LHCN-M2 (cell line): Measurements from ENCODE around the gene FILIP1L. TPM values are rescaled to one million over a fixed set of nuclear protein-coding genes. Genes with fewer than 3 reads are reported as not detected.

Experiments used
- DNase-seq: peaks from one replicate; pipeline ENCODE4 v3.0.0-alpha.2; 2012; ENCODE audit warnings: low read depth
- total RNA-seq: library from RNA; depleted of rRNA; stranded (reverse); fragments of >200 nt; gene quantifications from 2 replicates; pipeline ENCODE4 v1.2.3, GENCODE V29; 2014

The FILIP1L gene
- total RNA-seq, 1 experiment from 2014 or later, result 2.2 TPM

DNA sequence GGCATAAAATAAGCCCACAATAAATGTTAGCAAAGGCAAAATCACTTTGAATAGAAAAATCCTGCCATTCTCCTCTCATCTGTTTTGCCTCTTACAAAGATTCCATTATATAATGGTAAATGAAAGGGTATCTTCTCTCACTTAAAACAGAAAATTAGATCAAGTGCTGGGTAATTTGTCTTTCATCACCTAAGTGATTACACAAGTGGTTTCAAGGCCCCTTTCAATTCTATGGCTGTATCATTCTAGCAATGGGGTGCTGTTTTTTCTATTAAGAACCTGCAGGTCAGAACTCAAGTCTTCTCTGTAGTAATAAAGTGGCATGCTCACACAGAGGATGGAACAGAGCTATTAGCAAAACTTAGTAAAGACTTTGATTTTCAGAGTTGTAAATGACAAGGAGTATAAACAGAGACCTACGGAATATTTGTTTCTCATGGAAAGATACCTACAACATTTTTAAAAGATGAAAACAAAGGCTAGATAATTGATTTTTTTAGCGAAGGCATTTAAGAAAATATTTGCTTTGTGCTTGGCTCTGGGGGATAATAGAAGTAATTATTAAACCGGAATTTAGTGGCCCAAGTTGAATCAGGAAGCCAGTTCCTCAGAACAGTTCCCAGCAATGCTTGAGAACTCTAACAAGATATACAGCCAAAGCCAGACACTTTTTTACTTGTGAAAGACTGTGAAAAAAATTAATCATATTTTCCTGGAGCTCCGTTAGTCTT, 159.2 kb downstream of the FILIP1L start:
- DNase-seq, result no peak

GRCh38 chr3:99953596-99953995, 160.7 kb downstream of the FILIP1L start:
- no peak for DNase-seq

GRCh38 chr3:99952306-99952705, 162.0 kb downstream of the FILIP1L start:
- peak; percentile 86 for DNase-seq

DNA sequence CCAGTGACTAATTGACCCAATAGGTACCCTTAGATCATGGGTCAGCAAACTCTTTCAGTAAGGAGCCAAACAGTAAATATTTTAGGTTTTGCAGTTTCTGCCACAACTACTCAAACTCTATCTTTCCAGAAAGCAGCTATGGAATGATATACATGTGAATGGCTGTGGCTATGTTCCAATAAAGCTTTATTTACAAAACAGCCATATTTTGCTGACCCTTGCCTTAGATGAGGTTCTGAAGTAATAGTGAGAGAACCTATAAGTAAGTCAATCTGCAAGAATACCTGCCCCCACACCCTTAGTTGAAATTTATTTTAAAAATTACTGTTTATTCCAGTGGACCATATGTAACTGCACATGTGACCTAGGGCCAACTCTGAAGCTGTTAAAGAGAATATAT, 162.6 kb downstream of the FILIP1L start:
- no peak for DNase-seq

GRCh38 chr3:99950921-99951320, 163.4 kb downstream of the FILIP1L start:
- DNase-seq, result peak; percentile 42

- no peak for DNase-seq
Measured at GRCh38 chr3:99949956-99950670, 164.2 kb downstream of the FILIP1L start.

DNA sequence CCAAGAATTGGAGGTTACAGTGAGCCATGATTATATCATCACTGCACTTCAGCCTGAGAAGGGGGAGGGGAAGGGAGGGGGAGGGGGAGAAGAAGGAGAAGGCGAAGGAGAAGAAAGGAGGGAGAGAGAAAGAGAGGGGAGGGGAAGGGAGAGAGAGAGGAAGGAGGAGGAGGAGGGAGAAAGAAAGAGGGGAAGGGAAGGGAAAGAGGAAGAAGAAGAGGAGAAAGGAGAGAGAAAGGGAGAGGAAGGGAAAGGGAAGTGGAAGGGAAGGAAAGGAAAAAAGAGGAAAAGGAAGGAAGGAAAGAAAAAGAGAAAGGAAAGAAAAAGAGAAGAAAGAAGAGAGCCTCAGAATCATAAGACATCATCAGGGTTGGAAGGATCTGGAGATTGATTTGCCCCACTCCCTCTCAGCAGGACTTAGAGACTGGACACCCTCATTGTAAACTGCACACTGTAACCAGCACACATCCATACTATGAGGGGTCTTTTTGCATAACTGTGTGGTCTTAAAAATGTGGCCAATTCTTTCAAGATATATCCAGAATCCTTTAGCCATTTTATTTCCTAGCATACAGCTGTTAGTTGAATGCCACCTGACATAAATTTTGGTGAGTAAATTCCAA, 165.7 kb downstream of the FILIP1L start:
- no peak for DNase-seq

GRCh38 chr3:99947356-99947755, 166.9 kb downstream of the FILIP1L start:
- no peak for DNase-seq

DNA sequence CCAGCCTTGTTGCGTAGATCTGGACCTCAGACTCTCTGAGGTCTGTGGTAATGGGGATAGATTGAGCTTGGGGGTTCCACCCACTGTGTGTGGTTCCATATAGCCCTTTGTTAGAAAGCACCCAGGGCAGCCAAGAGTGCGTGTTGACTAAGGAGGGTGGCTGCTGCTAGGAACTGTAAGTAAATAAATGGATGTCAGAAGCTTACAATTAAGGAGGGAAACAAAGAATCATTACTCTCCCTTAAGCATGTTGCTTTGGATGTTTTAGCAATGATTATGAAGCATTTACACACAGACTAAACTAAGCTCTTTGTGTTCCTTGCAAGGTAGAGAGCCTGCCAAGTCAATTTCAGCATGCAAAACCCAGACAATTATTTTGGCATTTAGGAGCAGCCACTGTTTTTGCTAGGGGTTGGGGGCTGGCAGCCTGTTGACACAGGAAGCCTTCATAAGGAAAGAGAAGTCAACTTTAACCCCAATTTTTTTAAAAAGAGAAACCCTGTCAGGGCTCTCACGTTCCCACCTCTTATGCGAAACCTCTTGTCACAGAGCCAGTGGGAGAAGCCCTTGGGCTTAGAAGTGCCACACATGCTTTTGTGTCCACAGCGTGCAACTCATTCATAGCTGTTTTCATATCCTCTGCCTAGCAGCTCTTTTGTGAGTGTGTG, 168.8 kb downstream of the FILIP1L start:
- DNase-seq, result no peak

- peak; percentile 63 for DNase-seq
Measured at GRCh38 chr3:99943931-99944761, 170.2 kb downstream of the FILIP1L start.

DNA sequence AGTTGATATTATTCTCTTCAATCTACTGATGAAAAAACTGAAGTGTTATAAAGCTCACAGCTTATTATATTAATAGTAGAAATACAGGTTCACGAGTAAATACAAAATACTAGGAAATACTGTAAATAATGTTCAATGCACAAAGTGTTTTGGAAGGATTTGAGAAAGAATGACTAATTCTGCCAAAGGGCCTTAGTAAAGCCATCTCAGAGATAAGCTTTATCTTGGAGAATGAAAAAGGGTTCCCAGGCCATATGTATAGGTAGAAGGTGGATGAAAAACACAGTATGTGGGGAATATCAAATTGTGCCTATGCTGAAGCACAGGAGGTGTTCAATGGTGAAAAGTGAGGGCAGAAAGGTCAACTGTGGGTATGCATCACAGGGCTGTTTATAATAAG, 173.1 kb downstream of the FILIP1L start:
- DNase-seq, result no peak

DNA sequence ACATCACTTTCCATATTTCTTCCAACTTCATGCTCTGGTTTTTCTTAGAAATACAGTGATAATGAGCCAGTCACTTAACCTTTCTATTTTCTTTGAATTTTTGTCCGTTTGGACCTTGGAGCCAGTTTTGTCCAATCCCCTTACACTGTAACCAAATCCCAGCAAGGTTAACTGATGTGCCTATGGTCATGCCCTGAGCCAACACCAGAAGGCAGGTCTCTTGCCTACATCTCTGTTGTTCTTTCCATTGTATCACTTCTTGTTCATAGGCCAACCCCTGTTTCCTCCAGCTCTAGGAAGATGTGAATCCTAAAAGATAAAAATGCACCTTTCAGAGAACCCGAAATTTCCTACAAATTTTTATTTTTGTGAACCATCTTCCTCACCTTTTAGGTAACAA, 174.0 kb downstream of the FILIP1L start:
- no peak for DNase-seq

GRCh38 chr3:99939876-99940275, 174.4 kb downstream of the FILIP1L start:
- no peak for DNase-seq

GRCh38 chr3:99938270-99938911, 175.9 kb downstream of the FILIP1L start:
- DNase-seq, result peak; percentile 54

GRCh38 chr3:99934975-99935797, 179.1 kb downstream of the FILIP1L start:
- DNase-seq, result no peak

GRCh38 chr3:99933971-99934750, 180.1 kb downstream of the FILIP1L start:
- no peak for DNase-seq

DNA sequence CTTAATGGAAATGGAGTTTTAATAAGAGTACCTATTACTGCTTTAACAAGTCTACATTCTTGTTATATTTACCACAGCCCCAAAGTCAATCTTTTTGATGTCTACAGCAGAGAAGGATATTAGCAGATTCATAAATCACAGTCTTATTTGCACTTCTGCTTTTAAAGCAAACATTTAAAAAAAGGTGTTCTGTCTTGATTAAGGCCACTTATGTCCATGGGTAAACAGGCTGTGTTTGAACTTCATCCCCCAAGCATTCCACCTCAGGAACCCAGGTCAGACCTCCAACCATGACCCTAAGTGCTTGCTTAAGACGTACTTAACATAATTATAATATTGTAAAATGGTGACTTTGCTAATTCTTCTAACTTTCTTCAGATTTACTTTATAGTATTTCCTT, 183.2 kb downstream of the FILIP1L start:
- no peak for DNase-seq

- peak; percentile 30 for DNase-seq
Measured at GRCh38 chr3:99929745-99930139, 184.6 kb downstream of the FILIP1L start.
